HG03097 (cell line): ENCODE results near the gene VPS18.

Experiments
- ATAC-seq: cut with Tn5 transposase; IDR thresholded peaks from one replicate; pipeline ENCODE4 v1.9.1; 2021; ENCODE audit not compliant: unreplicated experiment, low FRiP score

The VPS18 gene

DNA sequence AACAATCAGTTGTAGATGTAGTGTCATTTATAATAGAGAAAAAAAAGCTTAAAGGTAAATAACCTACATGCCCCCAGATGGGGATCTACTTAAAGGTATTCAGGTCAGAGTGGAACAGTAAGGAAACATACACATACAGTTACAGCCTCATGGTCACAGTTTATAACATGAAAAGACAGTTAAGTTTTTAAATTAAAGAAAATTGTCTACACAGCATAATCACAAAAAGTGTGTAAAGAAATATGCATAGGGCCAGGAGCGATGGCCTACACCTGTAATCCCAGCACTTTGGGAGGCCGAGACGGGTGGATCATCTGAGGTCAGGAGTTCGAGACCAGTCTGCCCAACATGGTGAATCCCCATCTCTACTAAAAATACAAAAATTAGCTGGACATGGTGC lies 27.1 kb upstream of the VPS18 start:
- no peak for ATAC-seq

DNA sequence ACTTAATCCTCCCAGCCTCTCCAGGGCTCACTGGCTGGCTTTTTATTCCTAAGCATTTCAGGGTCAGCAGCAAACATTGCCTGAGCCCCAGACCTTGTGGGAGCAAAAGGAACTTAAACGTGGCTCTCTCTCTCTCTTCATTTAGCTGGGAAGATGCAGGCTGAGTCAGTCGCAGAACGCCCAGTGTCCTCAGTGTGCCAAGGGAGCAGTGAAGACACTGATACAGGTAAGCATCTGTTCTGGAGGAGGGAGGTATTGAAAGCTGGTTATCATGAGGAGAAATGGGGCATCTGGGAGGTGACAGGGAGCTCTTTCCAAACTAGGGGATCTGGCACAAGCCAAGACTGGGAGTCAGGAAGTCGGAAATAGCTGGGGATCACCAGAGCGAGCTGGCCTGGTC lies 24.6 kb upstream of the VPS18 start:
- ATAC-seq, result no peak

DNA sequence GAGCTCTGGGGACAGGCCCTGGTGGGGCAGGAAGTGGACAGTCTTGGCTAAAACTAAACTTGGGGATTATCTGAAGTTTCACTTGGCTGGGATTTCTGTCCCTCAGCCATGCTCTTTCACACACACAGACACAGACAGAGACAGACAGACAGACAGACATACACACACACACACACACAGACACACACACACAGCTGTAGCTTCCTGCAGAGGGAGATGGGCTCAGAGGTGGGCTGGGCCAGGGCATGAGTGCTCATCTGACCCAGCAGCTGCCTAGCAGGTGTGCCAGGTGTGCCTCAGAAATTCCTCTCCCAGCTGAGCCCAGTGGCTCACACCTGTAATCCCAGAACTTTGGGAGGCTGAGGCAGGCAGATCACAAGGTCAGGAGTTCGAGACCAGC lies 23.5 kb upstream of the VPS18 start:
- ATAC-seq, result no peak

DNA sequence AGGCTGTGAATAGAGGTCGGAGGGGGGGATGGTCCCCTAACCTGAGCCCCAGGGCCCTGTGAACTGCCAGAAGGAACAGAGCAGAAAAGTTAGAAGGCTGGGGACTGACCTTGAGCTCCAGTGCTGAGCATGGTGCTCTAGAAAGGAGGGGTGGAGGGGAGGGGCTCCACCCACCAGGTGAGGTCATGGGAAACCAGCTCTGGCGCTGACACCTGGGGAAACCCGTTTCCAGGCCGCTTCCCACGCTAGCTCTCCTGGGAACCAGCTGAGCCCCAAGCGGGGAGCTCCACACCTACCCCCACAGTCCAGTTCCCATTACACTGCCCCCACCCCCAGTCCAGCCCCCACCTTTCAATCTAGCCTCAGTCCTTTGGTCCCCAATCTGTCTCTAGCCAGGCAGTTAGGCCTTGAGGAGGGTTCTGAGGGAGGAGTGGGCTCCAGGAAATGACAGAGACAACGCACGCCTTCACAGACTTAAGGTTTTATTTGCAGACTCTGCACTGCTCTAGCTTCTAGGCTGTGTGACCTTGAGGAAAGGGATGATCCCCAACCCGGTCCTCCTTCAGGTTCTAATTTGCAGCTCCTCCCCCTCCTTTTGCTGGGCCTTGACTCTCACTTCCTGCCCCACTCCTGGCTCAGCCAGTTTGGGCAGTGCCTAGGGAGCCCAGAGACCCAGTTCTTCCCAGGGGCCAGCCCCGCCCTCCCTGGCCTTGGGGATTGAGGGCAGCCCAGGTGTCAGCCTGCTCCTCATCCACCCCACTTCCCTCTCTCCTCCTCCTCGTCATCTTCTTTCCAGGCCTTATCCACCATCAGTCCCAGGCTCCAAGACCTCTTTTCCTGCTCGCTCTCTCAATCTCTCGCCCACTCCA lies 22.3 kb upstream of the VPS18 start:
- ATAC-seq, result no peak

DNA sequence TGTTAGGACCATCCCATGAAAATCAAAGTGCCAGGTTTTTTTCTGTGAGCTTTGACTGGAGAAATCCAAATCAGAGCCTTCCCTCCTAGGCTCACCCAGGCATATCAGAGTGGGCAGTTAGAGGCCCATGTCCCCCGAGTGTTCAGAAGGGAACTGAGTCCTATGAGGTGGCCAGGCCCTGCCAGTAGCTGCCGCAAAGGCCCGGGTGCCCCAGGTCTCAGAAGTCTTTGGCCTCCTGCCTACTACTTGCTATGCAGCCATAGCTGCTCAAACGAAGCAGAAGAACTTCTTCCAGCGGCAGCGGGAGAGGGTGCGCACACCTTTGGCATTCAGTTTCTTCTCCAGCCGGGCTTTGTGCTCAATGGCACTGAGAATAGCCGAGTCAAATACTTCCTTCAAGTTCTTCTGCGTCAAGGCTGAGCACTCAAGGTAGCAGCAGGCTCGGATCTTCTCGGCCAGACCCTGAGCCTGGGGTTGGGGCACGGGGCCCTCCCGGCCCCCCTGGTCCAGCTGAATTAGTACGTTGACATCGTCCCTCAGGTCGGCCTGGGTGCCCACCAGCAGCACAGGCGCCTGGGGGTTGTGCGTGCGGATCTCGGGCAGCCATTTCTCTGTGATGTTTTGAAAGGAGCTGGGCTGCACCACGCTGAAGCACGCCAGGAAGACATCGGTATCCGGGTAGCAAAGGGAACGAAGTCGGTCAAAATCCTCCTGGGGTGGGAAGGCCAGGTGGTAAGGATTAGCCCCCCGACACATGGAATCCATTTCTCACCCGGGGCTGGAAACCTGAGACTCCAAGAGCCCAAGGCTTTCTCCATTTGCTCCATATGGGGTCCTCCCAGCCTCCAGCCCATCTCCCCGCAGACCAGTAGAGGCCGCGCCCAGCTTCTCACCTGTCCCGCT lies 21.2 kb upstream of the VPS18 start:
- no peak for ATAC-seq

DNA sequence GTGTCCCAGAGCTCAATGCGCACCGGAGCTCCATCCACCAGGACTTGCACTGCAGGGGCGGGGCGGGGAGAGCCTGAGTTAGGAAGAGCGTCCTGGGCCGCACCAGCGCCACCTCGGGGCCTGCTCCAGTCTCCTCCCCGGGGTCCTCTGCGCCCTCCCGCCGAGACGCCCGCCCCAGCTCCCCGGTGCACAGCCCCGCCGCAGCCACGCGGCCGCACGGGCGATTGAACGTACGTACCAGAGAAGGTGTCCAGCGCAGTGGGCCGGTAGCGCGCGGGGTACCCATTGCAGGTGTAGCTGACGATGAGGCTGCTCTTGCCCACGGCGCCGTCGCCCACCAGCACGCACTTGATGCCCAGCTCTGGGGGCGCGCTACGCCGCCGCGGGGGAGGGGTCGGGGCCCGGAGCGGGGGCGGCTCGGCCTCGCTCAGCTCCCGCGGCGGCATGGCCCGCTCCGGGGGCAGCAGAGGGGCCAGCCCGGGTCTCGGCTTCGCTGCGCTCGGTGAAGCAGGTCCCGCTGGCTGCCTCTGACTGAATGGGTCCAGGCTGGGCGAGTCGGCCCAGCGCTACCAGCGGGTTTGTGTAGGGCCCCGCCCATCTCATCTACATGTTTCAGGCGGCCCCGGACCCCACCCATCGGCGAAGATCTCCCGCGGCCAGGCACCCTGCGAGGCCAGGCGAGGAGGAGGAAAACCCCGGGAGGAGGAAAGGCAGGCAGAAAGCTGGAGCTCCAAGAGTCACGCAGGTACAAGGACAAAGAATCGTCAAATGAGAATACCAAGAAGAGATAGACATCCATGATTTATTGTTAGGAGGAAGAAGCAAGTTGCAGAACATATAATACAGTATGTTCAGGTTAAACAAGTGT lies 20.3 kb upstream of the VPS18 start, which contains the start of gene RHOV:
Gene RHOV, minus strand, starts transcription at position 541 of the 868 bp plus-strand sequence. Its CDS starts 95 bp downstream, at position 446.
- no peak for ATAC-seq

DNA sequence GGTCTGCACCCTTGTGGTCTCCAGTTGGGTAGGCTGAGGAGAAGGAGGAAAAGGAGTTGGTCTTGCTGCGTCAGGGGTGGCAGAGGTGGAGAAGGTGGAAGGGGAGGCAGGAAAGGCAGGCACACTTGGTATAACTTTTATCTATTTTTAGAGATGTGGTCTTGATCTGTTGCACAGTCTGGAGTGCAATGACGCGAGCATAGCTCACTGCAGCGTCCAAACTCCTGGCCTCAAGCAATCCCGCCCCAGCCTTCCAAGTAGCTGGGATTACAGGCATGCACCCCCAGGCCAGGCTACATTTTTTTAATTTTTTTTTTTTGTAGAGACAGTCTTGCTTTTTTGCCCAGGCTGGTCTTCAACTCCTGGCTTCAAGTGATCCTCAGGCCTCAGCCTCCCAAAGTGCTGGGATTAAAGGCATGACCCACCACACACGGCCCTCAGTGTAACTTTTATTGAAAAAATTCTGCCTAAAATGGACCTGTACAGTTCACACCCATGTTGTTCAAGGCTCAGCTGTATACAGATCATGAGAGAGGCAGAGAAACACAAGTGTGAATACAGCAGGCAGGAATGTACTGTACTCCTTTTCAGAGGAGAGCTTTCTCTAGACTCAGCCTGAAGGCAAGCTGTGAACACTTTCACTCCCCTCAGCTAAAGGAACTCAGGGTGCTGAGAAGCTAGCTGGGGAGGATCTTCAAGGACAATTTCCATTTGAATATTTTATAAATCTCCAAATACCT lies 18.1 kb upstream of the VPS18 start:
- no peak for ATAC-seq

DNA sequence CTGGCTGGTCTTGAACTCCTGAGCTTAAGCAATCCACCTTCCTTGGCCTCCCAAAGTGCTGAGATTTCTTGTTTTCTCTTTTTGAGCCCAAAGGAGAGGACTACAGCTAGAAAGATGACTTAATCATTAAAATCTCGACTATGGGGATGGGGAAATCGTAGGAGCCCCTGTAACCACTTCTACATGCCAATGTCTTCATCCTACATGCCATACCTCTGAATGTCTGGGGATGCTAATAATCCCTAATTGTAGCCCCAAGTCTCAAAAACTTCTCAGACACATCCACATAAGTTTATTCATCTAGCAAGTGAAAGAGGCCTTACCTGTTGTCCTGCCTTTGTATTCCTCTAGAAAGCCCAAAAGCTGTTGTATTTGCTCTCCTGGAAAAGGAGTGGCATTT lies 16.6 kb upstream of the VPS18 start:
- no peak for ATAC-seq

DNA sequence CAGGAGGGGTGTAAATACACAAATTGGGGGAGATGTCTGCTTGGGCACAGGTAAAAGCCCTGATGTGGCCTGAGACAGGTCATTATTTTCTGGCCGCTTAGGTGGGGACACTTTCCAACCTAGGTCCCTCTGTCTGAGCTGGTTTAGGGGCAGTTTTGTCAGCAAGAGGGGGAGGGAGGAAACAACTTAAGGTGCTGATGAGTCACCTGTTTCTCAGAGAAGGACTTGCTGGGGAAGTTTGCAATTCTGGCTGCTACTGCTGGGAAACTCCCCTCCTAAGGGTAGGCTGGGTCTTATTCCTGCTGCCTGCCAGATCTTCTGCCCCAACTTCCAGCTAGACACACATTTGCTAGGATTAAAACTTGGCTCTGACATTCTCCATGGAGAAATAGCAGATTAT lies 15.5 kb upstream of the VPS18 start:
- ATAC-seq, result no peak

DNA sequence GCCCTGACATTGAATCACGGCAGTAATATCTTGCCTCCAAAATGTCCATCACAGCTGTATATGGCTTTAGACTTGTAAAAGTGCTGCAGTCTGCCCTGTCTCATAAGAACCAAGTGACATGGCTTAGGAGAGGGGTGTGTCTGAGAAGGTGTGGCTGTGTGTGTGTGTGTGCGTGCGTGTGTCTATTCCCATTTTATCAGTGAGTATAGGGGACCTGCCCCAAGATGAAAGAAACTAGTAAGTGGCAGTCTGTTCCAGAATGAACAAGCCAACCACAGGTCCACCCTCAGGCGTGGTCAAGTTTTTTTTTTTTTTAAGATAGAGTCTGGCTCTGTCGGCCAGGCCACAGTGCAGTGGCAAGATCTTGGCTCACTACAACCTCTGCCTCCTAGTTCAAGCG lies 14.6 kb upstream of the VPS18 start:
- ATAC-seq, result no peak

DNA sequence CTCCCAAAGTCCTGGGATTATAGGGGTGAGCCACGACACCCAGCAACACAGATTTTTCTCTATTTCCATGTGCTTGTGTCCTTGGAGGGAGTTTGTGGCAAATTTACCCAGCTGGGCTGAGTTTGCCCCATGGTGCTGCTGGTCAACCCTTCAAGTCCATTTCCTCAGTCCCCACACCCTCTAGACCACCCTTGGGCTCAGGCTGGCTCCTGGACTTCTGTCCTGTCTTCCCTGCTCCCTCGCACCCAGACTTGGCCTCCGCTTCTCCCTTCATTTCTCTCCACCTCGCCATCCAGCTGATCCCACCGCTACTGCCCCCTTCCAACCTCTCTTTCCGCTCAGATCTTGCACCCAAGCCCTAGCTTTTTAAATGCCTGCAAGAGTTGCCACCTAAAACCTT lies 12.9 kb upstream of the VPS18 start:
- ATAC-seq, result no peak

DNA sequence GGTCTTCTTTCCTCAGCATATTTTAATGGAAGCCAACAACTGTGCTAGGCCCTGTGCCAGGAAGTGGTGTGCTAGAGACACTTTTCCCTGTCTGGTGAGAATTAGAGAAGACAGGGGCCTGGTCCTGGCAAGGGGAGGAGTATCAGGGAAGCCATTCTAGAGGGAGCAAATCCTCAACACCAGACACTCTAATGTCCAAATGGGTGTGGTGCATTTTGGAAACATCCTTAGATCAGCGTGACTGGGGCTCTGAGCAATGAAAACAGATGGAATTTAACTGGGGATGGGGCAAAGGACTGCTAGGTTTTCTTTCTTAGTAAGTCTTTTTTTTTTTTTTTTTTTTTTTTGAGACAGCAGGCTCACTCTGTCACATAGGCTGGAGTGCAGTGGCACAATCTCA lies 7.7 kb upstream of the VPS18 start:
- ATAC-seq, result no peak

DNA sequence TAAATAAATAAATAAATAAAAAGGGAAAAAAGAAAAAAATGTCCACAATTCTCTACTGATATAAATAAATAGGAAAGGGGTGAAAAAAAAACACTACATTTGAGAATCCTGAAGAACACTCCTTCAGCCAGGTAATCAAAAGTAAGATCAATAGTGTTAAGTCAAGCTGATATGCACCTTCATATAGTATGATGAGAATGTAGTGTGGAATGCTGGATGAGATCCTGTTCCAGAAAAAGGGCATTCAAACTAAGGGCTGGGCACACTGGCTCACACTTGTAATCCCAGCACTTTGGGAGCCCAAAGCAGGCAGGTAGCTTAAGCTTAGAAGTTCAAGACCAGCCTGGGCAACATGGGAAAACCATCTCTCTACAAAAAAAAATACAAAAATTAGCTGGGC lies 5.1 kb upstream of the VPS18 start:
- no peak for ATAC-seq

DNA sequence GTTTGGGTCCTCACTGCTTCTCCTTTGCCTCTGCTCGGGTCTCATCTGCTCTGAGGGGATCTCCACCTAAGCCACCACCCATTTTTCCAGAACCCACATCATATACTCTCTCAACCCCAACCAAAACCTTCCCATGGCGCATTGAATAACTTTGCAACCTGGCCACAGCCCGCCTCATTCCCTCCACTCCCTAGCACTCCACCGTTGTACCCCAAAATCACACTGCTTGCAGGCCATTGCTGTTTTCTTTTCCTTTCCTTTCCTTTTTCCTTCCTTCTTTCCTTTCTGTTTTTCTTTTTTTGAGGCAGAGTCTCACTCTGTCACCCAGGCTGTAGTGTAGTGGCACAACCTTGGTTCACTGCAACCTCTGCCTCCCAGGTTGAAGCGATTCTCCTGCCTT lies 3.1 kb upstream of the VPS18 start:
- no peak for ATAC-seq

DNA sequence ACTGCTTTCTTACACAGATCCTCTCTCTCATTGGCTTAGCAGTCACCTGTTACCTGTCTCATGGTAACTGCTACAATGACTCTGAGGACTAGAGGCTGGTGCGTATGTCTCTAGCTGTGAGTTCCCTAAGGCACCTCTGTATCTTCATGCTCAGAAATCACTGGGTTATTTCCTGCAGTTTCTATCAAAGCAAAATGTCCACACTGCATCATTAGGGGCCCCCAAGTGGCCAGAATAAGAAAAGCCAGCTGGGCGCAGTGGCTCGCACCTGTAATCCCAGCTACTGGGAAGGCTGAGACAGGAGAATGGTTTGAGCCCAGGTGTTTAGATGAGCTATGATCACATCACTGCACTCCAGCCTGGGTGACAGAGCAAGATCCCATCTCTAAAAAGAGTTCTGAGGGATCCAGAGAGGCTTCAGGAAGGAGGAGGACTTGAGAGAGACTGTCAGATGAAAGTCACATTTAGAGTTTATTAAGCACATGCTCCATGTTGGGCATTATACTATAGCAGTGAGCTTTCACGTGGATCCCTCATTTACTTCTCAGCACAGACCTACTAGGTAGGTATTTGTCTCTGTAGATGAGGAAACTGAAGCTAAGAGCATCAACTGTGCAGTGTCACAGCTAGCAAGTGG lies 2.3 kb upstream of the VPS18 start:
- ATAC-seq, result no peak

DNA sequence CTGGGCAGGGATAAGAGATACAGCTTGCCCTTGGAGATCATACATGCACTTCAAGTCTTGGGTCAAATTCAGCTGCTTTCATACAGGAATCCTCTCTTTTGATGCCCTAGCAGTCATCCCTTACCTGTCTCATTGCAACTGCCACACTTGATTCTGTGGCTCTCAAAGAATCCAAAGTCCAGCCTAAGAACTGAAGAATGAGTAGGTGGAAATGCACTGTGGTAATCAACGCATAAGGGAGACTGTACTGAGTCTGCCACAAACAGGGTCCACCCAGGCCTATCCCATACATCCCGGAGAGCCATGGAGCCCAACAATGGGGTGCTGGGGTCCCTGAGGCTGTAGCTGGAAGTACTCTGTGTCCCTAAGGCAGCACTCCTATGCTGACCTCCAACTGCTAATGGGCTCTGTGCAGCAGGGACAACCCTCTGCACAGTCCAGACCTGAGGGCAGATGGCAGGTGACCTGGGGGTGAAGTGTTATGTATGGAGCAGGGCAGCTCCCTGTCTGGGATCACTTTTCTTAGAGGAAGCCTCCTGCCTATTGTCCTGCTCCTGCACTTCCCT lies 1.7 kb upstream of the VPS18 start:
- no peak for ATAC-seq

DNA sequence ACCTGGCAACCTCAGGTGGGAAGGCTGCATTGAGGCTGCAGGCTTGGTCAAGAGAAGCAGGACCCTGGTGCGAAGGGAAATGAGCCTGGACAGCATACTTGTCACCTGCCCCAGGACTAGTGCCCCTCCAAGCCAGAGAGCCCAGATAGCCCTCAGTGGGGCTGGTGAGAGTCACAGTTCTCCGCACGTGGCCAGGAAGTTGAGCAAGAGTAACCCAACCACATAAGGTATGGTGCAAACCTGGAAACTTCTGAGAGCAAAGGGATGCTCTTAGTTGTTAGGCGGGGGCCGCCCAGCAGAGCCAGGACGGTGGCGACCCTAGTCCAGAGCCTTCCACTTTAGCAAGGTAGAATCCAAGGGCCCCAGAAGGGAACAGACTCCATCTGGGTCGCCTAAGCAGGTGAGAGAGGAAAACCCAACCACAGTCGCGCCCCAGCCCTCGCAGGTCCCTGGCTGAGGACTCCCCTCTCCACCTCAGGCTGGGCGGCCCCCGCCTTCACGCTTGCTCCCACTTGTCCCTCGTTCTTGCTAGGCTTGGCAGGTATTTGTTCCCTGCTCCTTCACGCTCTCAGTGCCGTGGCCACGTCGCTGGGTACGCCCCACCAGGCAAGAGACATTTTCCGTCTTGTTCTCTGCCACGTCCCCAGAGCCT lies 1.1 kb upstream of the VPS18 start:
- no peak for ATAC-seq

DNA sequence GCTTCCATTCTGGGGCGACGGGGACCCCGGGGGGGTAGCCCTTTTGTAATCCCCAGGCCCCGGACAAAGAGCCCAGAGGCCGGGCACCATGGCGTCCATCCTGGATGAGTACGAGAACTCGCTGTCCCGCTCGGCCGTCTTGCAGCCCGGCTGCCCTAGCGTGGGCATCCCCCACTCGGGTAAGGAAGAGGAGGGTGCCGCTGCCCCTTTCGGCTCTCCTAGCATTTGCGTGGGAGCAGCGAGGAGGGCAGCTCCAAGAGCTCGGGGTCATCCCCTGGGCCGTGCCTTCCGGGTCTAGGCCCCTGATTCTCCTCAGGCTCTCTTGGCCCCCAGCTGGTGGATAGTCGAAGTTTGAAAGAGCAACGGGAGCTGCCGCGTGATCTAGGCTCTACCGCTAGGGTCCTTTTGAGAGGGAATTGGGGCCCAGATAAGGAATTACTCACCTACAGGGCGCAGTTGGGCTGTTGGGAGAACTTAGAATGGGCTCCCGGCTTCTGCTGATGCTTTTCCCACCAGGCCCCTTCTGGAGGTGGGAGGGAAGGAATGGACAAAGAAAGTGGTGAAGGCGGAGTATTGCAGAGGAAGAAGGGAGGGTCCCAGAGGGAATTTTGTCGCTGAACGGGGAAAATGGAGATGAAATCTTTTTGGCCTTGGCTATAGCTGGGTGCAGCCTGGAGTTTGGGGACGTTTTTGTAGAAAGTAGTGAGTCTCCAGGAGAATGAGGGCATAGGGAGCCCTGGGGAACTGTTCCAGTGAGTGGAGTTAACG lies 615 bp downstream of the VPS18 start:
- peak; percentile 20 for ATAC-seq
